Measurements from ENCODE around the gene B4GALNT1.
"Not testable (repeated sequence)": the region's sequence is repeated elsewhere in the genome, so short reads cannot be mapped to it uniquely, and the experiment has no call there.

Gene B4GALNT1

DNA sequence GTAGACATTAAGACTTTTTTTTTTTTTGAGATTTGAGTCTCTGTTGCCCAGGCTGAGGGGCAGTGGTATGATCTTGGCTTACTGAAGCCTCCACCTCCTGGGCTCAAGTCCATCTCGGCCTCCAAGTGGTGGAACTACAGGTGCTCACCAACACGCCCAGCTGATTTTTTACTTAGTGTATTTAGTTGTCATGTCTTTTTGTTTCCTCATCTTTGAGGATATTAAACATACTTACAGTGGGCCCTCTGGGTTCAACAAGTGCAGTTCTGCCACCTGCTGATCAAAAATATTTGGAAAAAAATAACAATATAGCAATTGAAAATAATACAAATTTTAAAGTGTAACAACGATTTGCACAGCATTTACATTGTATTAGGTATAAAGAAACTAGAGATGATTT, 4.4 kb upstream of the B4GALNT1 start:
- DNase-seq, result no peak

DNA sequence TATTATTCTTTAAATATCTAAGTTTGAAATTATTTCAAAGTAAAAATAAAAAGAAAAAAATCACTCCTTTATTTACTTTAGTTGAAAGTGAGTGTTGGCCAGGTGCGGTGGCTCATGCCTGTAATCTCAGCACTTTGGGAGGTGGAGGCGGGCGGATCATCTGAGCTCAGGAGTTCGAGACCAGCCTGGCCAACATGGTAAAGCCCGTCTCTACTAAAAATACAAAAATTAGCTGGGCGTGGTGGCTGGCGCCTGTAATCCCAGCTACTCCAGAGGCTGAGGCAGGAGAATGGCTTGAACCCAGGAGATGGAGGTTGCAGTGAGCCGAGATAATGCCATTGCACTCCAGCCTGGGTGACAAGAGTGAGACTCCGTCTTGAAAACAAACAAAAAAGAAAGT, 3.7 kb upstream of the B4GALNT1 start:
- DNase-seq, result not testable (repeated sequence)

DNA sequence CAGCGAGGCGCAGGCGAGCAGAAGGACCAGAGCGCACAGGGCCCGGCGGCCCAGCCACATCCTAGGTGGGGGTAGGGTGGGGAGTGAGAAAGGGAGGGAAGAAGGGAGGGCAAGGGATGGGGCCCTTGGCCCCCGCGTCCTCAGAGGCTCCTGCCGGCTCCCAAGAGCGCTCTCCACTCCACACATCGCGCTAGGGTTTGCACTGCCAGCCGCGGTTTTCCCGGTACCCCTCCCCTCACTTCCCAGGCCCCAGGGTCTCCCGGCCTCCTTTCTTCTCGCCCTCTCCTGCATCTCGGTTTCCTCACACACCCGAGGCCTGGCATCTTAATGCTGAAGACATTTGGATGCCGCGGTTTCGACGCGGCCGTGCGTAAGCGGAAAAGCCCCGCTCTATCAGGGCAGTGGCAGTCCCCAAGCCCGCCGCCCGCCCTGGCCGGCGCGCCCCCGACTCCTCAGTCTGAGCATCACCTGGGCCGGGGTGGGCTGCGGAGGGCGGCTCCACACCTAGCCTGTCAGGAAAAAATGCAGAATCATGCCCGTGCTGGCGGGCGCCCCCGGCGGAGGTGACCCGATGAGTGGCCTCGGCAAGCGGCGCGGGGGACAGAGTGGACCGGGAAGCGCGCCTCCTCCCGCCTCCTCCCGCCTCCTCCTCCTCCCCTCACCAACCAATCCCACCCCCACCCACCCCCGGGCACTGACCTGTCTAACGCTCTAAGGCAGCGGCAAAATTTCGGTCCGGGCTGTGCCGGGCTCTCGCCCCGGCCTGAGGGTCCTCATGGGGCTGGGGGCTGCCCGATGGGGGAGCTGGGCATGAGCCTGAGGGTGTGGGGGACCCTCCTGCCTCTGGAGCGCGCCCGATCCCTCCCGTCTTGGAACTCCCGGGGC, 686 bp downstream of the B4GALNT1 start:
- DNase-seq, result no peak

DNA sequence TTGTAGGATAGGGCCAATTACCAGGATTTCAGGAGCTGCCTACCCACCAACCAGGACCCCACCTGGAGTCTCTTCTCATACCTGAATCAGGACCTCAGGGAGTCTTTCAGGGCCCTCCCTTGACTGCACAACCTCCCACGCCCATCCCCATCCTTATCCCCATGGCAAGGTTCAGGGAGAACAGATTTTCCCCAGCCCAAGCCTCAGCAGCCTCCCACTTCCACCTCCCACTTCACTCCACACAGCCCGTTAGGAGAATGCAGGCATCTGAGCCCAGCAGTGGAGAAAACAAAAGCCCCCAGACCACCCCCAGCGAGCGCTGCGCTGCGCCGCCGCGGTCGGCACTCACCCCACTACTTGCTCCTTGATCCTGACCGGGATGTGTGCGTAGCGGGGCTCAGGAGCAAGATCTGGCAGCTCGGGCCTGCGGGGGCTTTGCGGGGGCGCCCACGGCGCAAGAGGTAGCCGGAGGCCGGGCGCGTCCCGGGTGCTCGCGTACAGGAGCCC, 1.4 kb downstream of the B4GALNT1 start:
- no peak for DNase-seq

DNA sequence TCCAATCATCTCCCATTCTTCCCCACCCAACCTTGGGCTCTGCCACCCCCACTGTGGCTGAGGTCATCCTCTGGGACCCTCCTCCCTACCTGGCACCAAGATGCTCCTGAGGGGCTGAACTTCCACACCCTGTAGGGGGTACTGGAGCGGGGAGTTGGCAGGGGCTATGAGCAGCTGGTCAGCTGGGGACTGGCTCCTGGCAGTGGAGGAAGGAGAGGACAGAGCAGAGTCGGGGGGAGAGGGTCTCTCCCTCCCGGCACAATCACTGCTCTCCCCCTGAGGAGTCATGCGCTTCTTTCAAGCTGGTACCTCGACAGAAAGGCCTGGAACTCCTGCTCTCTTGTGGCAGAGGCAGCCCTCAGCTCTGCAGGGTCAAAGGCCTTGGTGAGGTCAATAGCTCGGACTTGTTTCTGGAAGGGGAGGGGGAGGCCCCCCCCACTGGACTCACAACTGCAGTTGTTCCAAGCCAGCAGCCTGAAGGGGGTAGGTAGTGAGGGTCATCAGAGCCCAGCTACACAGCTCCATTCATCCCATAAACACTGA, 2.0 kb downstream of the B4GALNT1 start:
- DNase-seq, result no peak

DNA sequence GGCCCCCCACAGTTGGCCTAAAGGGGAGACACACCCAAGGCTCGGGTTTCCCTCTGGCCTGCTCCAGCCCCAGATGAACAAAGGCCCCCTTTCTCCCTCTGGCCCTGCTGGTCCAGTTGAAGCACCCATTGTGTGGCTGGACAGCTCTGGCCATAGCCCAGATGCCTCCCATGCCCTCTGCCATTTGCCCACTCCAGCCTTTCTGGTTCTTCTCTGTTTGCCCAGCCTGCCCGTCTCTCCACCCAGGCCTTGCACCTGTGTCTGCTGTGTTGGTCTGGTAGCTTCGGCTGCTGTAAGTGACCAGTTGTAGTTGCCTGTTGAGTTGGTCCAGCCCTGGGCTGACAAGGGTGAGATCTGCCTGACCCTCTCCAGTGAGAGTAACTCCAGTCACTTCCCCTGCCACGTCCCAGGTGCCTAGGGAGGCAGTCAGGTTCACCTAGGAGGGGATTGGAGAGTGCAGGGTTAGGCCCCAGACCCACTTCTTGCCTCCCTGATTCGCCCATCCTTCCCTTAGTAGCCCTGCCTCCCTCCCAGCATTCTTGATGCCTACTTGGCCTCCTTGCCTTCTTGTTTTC, 3.0 kb downstream of the B4GALNT1 start:
- no peak for DNase-seq

DNA sequence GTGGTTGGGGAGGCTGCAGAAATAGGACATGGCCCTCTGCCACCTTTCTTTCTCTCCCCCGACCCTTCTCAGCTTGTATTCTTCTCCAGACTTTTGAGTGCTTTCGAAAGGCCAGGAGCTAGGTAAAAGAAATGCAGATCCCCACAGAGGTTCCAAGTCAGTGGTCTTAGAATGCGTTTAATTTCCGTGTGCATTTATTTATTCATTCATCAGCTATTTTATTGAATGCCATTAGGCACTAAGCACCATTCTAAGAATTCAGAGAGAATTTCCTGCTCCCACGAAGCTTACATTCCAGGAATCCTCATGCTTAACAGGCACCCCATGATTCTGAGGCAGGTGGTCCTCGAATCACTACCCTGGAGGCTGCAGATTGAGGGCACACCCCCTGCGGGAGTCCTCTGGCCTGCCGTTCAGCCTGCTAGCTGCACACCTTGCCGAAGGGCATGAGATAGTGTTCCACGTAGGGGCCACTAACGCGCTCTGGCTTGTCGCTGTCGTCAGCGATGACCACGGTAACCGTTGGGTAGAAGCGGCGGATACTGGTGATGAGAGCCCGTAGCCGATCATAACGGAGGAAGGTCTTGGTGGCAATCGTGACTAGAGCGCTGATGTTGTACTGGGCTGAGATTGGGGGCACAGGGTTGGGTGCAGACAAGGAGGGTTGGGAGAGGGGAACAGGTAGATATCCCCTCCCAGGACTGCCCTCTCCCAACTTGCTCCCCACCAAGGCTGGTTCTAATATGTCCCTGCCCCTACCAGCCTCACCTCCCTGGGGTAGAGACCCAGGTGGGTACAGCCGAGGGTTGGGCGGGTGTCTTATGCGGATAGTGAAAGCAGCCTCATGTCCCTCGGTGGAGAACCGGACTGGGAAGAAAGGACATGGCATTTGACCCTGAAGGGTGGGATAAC, 4.5 kb downstream of the B4GALNT1 start:
- no peak for DNase-seq

DNA sequence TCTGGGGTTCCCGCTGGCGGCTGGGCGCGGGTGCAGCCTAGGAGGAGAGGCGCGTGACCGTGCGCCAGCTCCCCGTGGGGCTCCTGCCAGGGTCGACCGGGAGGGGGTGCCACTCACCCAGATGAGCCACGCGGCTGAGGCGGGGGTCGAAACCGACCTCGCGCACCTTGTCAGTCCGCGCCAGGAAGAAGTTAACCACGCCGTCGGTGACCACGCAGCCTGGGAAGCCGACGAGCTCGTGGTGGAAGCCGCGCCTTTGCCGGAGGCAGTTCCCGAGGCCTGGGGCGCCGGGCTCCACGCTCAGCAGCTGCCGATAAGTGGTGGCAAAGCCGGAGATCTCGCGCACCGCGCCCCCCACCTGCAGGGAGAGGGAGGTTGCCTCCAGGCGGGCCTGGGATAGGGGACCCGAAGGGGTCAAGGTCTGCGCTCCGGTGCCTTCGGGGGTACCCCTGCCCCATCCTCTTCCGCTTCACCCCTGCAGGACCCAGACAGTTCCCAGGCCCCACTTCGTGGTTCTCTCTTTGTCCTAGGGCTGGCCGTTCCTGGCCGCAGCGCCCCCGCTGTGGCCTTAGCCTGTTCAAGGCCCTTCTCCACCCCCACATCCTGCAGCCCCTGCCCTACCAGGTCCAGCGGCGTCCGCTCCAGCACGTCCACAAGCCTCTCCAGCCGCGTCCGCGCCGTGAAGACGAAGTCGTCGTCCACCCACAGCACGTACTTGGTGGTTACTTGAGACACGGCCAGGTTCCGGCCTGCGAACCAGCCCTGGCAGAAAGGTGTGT, 5.3 kb downstream of the B4GALNT1 start:
- no peak for DNase-seq

DNA sequence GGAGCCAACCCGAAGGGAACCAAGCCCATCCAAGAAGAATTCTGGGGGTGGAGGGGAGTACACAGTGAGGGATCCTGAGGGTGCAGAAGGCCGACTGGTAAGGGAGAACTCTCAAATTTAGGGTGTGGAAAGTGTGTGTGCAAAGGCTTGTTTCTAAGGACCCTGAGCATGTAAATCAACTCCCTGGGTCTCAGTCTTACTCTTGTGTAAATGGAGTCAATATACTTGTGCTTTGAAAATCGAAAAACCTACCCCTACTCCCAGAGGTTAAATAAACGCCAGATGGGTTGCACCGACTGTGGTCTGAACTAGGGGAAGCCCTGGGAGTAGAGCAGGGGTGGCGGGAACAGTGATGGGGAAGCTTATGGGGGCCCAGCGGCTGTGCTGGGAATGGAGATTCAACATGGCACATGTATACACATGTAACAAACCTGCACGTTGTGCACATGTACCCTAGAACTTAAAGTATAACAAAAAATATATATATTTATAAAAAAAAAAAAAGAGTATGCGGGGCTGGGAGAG, 6.0 kb downstream of the B4GALNT1 start:
- DNase-seq, result no peak

DNA sequence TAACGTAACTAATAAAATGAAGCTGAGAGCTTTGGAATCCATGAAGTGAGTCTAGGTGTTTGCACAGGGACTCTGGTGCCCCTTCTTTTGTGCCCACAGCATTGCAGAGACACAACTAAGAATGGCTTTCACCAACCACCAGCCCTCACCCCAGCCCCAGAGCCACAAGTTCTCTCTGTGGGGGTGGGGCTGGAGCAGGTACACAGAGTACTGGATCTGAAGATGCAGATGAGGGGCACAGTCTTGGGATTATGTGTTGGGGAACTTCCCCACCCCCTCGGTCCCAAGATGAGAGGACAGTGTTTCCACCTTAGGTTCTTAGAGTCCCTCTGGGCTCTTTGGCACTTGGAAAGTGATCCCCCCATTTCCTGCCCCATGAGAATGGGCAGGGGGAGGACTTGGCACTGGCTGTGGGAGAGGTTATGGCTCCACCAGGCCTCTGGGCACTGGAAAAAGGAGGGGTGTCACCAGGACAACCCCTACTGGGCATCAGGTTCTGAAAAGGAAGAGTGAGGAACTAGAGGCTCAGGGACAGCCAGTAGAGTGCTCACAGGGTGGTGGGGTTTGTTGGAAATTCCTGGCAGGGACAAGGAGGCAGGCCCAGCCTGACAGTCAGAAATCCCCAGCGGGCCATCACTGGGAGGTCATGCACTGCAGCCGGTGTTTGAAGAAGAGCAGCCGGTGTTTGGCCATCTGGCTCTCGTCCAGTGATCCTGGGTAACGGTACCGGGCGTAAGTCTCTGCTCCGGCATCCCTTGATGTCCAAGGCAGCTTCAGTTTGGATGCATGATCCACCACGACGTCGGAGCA, 6.7 kb downstream of the B4GALNT1 start:
- no peak for DNase-seq

DNA sequence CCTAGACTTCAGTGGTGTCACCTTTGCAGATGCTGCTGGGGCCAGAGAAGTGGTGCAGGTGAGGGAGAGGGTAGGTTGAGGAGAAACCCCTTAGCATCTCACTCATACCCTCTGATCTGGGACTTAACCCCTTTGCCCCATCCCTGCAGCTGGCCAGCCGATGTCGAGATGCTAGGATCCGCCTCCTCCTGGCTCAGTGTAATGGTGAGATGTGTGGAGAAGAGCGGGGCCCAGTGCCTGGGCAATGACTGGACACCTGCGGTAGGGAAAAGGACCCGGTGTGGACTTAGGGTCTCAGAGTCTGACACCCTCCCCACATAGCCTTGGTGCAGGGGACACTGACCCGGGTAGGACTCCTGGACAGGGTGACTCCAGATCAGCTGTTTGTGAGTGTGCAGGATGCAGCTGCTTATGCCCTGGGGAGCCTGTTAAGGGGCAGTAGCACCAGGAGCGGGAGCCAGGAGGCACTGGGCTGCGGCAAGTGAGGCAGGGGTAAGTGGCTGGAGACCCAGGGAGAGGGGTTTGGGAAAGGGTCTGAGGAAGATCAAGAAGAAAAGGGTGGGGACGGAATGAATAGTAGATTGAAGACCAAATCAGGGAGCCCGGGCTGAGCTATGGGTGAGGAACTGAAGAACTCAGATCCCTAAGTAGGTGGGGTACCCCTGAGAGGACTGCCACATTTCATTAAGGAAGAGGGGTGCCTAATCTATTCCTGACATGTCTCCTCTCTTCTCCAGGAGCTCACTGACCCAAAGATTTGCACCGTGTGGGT, 7.6 kb downstream of the B4GALNT1 start:
- no peak for DNase-seq

DNA sequence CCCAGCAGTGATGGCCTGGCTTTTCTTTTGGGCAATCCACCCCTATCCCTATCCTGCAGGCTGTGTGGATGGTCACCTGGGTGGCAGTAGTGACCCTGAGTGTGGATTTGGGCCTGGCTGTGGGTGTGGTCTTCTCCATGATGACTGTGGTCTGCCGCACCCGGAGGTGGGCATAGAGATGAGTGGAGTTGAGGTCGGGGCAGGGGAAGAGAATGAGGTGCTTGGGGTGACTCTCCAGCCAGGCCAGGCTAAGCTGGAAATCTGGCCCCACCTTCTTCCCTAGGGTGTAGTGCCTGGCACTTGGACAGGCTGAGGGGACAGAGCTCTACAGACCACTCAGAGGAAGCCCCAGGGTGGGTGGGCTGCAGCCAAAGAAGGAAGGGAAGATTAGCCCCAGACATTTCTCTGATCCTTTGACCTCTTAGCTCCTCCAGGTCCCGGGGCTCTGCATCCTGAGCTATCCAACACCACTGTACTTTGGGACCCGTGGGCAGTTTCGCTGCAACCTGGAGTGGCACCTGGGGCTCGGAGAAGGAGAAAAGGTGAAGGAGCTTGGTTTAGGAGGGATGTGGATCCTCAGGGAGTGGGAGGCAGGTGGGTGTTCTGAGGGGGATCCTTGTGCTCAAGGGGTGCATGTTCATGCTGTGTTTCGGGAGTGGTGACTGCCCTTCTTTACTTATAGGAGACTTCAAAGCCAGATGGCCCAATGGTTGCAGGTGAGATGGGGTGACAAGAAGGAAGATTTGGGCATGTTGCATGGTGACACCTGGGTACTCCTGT, 8.4 kb downstream of the B4GALNT1 start:
- no peak for DNase-seq

DNA sequence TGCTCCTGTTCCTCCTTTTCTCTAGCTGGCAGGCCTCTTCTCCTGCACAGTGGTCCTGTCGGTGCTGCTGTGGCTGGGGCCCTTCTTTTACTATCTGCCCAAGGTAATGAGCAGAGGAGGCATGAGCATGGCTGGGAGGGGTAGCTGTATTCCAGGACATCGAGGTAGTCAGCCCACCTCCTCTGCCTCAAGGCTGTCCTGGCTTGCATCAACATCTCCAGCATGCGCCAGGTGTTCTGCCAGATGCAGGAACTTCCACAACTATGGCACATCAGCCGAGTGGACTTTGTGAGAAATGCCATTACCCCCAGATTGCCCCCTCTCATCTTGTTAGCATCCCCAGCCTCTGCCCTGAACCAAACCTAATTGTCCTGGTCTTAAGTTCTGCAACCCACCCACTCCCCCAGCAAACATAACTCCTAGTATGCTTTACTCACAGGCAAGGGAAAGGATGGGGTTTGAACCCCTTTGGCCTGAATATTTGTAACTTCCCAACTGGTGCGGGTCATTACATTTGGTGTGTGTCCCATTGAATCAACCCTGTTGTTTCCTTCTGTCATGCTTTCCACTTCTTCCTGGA, 9.1 kb downstream of the B4GALNT1 start:
- no peak for DNase-seq

DNA sequence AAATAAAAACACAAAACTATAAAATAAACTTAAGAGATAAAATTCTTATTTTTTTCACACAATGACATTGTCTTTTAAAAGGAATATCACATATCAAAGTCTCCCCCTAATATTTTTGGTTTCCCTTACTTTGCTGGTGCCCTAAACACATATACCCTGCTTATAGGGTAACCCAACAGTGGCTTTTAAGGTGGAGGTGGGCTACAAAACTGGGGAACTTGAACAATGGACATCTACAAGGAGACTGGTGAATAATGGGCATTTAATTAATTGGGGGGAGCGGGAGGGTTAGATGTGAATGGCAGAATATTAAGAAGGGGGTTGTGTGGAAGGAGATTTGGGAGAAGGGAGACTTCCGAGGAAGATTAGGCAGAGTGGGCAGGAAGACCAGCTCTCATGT, 9.6 kb downstream of the B4GALNT1 start:
- DNase-seq, result no peak

DNA sequence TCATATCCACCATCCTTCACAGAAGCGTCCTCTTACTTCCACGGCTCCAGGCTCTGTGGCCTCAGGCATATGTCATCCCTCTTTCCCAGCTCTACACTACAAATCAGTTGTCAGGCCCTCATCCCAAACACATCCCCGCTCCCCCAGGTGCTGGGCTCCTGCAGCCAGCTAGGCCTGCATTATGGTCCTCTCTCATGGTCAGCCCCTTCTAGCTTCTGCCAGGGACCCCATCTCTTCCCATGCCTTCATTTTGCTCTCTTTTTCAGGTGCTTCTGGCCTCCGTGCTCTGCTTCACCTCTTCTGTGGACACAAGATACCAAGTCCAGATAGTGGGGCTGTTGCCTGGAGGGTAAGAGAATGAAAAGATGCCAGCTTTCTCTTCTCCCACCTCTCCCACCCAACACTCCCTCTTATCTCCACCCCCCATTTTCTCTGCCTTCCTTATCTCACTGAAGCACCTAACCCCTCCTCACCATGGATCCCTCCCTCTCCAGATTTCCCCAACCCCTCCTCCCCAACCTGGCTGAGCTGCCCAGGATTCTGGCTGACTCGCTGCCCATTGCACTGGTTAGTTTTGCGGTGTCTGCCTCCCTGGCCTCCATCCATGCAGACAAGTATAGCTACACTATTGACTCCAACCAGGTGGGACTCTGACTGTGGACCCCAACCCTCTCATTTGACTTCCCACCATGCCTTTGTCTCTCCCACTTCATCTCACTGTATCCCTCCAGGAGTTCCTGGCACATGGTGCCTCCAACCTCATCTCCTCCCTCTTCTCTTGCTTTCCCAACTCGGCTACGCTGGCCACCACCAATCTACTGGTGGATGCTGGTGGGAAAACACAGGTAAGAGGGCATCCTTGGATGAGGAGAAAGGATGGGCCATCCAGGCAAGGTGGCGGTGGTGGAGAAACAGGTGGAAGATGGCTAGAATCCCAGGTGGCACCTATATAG, 10.4 kb downstream of the B4GALNT1 start:
- no peak for DNase-seq

DNA sequence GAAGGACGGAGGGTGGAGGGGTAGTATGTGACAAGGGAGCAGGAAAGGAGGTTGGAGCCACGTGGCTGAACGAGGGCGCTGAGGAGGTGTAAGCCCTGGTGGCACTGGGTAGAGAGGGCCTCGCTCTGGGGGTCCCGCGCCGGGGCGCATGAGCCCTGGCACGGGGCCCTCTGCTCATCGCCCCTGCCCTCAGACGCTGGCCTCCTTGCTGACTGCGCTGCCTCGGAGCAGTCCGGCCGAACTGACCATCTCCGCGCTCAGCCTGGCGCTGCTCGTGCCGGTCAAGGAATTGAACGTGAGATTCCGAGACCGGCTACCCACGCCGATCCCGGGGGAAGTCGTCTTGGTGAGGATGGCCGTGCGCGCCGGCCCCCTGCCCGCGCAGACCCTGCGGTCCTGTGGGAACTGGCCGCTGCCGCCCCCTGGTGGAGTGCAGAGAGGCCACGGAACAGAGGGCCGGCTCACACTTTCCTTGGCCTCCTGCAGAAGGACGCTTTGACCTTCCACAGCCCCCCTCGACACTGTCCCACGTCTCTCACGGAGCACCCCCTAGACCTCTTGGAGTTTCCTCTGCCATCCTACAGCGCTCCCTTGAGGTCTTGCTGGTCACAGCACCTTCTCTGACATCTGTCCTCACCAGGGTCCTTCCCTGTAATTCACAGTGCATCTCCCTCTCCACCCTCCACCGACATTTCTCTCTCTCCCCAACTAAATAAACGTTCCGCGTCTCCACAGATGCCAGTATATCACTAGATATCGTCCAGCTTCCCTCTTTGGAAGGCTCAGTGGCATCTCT, 11.3 kb downstream of the B4GALNT1 start:
- DNase-seq, result peak; percentile 39

Measured in fibroblast of skin of scalp (primary cell).